Loucy (cell line): Measurements from ENCODE around the gene VILL.

ENCODE experiments used
- CTCF ChIP-seq: fragments of 200-600 bp; sonication (generic); conservative IDR thresholded peaks from 2 replicates; pipeline ENCODE4 v1.5.1; 2014; ENCODE audit warnings: mild to moderate bottlenecking, antibody characterized with exemption, low read length
- EZH2phosphoT487 ChIP-seq: fragments of 200-600 bp; IDR thresholded peaks from 2 replicates; pipeline ENCODE4 v1.6.1; 2018; ENCODE audit warnings: antibody characterized with exemption, mild to moderate bottlenecking, moderate library complexity, borderline replicate concordance

- TF ChIP-seq CTCF (no peak), EZH2phosphoT487 (no peak)
Measured at GRCh38 chr3:37995652-37996641, 5.4 kb downstream of the VILL start.
